Right lobe of liver (tissue), 6 donors: ENCODE measurements around the gene CIRBP. TPM values are rescaled to one million over a fixed set of nuclear protein-coding genes. Genes with fewer than 3 reads are reported as not detected.

Experiments used
- ATAC-seq, 4 donors: fragments of 200-7000 bp; cut with Tn5 transposase; one replicate each; pipeline ENCODE4 v1.9.1; 2020; ENCODE audit warnings: mild to moderate bottlenecking in 4 of 4, moderate library complexity in 4 of 4
- DNase-seq, 3 donors: peaks; one replicate each; pipeline ENCODE4 v3.0.0-alpha.2; 2020
- H3K27ac ChIP-seq, 3 donors: fragments of 200-600 bp; one replicate each; pipeline ENCODE4 v1.8.0; 2022
- H3K27me3 ChIP-seq, 2 donors: fragments of 200-600 bp; one replicate each; pipeline ENCODE4 v1.8.0; 2022
- H3K36me3 ChIP-seq, 4 donors: fragments of 200-600 bp; sonication (generic) in 1 of 4; one replicate each; pipeline versions ENCODE4 v1.5.1 to v1.8.0; 2017 to 2022; ENCODE audit warnings: control low read depth in 1 of 4
- H3K4me1 ChIP-seq, 4 donors: fragments of 200-600 bp; sonication (generic) in 1 of 4; one replicate each; pipeline versions ENCODE4 v1.5.1 to v1.8.0; 2017 to 2022; ENCODE audit warnings: control low read depth in 1 of 4
- H3K4me3 ChIP-seq, 3 donors: fragments of 200-600 bp; one replicate each; pipeline ENCODE4 v1.8.0; 2022
- H3K9me3 ChIP-seq, 4 donors: fragments of 200-600 bp; sonication (generic) in 1 of 4; one replicate each; pipeline versions ENCODE4 v1.5.1 to v1.8.0; 2017 to 2022; ENCODE audit warnings: control low read depth in 1 of 4
- CTCF ChIP-seq, 4 donors: fragments of 200-600 bp in 3 of 4; fragments of 450-650 bp in 1 of 4; IDR thresholded peaks; one replicate each; pipeline versions ENCODE4 v1.5.1 to v1.8.0; 2016 to 2022; ENCODE audit warnings: antibody characterized with exemption in 4 of 4, mild to moderate bottlenecking in 2 of 4
- POLR2A ChIP-seq: fragments of 450-650 bp; IDR thresholded peaks from one replicate; pipeline ENCODE4 v1.6.1; 2017; ENCODE audit warnings: antibody characterized with exemption, mild to moderate bottlenecking
- WGBS: methylation state at CpG from one replicate; pipeline ENCODE4 v1.1.6; 2018; ENCODE audit warnings: low coverage, low lambda C conversion rate; ENCODE audit not compliant: insufficient coverage; ENCODE audit errors: missing lambda C conversion rate; 5-methylcytosine and 5-hydroxymethylcytosine counted together
- intact Hi-C, 2 donors: fragments of 100-400 bp; cut with DNase I; formaldehyde crosslinking; loops; one replicate each; pipeline versions ENCODE4 v1.11.2 to v1.14.1; 2022
- total RNA-seq, 6 experiments: library from RNA; depleted of rRNA in 2 of 6; stranded (reverse); fragments of >200 nt in 2 of 6; fragmentation: NEBNext Ultra II Directional in 3 of 6; extraction: Animal tissue kit (Norgen Biotek cat#: 25700) in 3 of 6; gene quantifications; one replicate each; pipeline versions ENCODE4 v1.1.0 to v1.2.4, GENCODE V29; 2016 to 2023
- donor health status: DM: no; HTN: yes; CAD: no.
- donor health status: DM: no; HTN: no; CAD: no.
- donor health status: DM: no; HTN: no; CAD: no.
- donor health status: DM: no; HTN: yes; CAD: no.
- donor health status: DM: no; HTN: yes; CAD: no.

The CIRBP gene
- total RNA-seq, 6 experiments from 2014 or later, result 69.2 to 111 (median 89.5) TPM

DNA sequence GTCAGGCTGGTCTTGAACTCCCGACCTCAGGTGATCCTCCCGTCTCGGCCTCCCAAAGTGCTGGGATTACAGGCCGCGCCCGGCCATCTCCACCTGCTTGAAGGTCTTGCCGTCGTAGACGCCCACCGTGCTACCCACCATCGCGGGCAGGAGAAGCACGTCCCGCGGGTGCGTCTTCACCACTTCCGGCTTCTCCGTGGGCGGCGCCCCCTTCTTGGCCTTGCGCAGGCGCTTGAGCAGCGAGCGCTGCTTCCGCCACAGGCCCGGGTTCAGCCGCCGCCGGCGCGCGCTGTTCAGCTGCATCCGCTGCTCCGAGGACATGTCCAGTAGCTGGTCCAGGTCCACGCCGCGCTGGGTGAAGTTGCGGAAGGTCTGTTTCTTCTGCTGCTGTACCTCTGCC is 38.2 kb downstream of the CIRBP start:
- Histone ChIP-seq H3K4me1 (peaks cover 0 to 16% (median 5%) of the 10 kb centered on the region in 4 donors), H3K4me3 (no peak overlapping the region), H3K27me3 (no peaks in the 10 kb centered on the region), H3K9me3 (no peaks in the 10 kb centered on the region), H3K27ac (no peak overlapping the region), H3K36me3 (no peaks in the 10 kb centered on the region)
- 91% methylated on average over 7 of the region's 38 CpGs for WGBS
- TF ChIP-seq POLR2A, result no peak
- TF ChIP-seq CTCF (IDR thresholded peaks at IDR 0.05), result no peak
- intact Hi-C loops, result no loop called here
- DNase-seq (peak in 1 of 3 donors; percentile 15), ATAC-seq (no peak)

DNA sequence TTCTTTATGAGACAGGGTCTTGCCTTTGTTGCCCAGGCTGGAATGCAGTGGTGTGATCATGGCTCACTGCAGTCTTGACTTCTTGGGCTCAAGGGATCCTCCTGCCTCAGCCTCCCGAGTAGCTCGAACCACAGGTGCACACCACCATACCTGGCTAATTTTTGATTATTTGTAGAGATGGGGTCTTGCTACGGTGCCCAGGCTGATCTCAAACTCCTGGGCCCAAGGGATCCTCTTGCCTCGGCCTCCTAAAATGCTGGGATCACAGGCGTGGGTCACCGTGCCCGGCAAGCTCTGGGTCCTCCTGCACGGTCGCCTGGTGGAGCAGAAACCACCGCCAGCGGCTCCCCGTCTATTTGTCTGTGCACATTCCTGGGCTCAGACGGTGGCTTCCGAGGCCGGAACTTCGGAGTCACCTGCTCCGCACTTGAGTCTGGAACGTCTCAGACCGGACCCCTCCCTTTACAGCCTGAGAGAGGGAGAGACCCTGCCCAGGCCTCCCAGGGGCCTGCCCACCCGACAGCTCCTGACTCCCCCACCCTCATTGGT is 38.7 kb downstream of the CIRBP start:
- Histone ChIP-seq H3K36me3 (no peaks in the 10 kb centered on the region), H3K4me1 (peaks cover 0 to 16% (median 5%) of the 10 kb centered on the region in 4 donors), H3K27me3 (no peaks in the 10 kb centered on the region), H3K9me3 (no peaks in the 10 kb centered on the region), H3K27ac (no peak overlapping the region), H3K4me3 (no peak overlapping the region)
- TF ChIP-seq CTCF (IDR thresholded peaks at IDR 0.05), result no peak
- TF ChIP-seq POLR2A, result no peak
- WGBS, result 93% methylated on average over 2 of the region's 20 CpGs
- intact Hi-C loops, result no loop called here
- ATAC-seq, result no peak
- no peak for DNase-seq

GRCh38 chr19:1308718-1309117 is 39.6 kb downstream of the CIRBP start:
- no peak for DNase-seq
- WGBS, result 65% methylated on average over 2 of the region's 11 CpGs
- Histone ChIP-seq H3K36me3 (no peaks in the 10 kb centered on the region), H3K27ac (no peak overlapping the region), H3K4me1 (peaks cover 0 to 12% (median 5%) of the 10 kb centered on the region in 4 donors), H3K9me3 (no peaks in the 10 kb centered on the region), H3K4me3 (no peak overlapping the region), H3K27me3 (no peaks in the 10 kb centered on the region)
- intact Hi-C loops, result no loop called here
- ATAC-seq, result no peak
- TF ChIP-seq POLR2A, result no peak
- TF ChIP-seq CTCF (IDR thresholded peaks at IDR 0.05), result no peak

GRCh38 chr19:1309977-1310852 is 41.1 kb downstream of the CIRBP start:
- DNase-seq, result peak in 1 of 3 donors; percentile 13
- Histone ChIP-seq H3K36me3 (no peaks in the 10 kb centered on the region), H3K4me3 (no peak overlapping the region), H3K27me3 (no peaks in the 10 kb centered on the region), H3K4me1 (no peaks in the 10 kb centered on the region), H3K27ac (no peak overlapping the region), H3K9me3 (no peaks in the 10 kb centered on the region)
- intact Hi-C loops, result no loop called here
- no peak for TF ChIP-seq POLR2A
- no peak for TF ChIP-seq CTCF (IDR thresholded peaks at IDR 0.05)
- no peak for ATAC-seq
- 76% methylated on average over 13 of the region's 28 CpGs for WGBS
